Stimulated activated CD4-positive, alpha-beta T cell treated with anti-CD3 and anti-CD28 coated beads, Interleukin-15, amount 100 ng/mL, for 24 hours (primary cell): ENCODE data around the gene SLC2A10.

ENCODE experiments used
- DNase-seq: peaks from one replicate; pipeline ENCODE4 v3.0.0-alpha.2; 2020

SLC2A10 gene

GRCh38 chr20:46771195-46771588 is 61.7 kb downstream of the SLC2A10 start:
- DNase-seq, result no peak

GRCh38 chr20:46772901-46773300 is 63.5 kb downstream of the SLC2A10 start:
- DNase-seq, result no peak

- DNase-seq, result no peak
Measured at GRCh38 chr20:46773680-46774079, 64.2 kb downstream of the SLC2A10 start.

- no peak for DNase-seq
Measured at GRCh38 chr20:46774236-46774635, 64.8 kb downstream of the SLC2A10 start.

GRCh38 chr20:46774943-46775560 is 65.6 kb downstream of the SLC2A10 start:
- DNase-seq, result no peak

- DNase-seq, result no peak
Measured at GRCh38 chr20:46775806-46776205, 66.4 kb downstream of the SLC2A10 start.

GRCh38 chr20:46777331-46777730 is 67.9 kb downstream of the SLC2A10 start:
- DNase-seq, result no peak

- no peak for DNase-seq
Measured at GRCh38 chr20:46779831-46780230, 70.4 kb downstream of the SLC2A10 start.

- DNase-seq, result no peak
Measured at GRCh38 chr20:46784436-46785127, 75.1 kb downstream of the SLC2A10 start.
